HL-60/S4 (cell line): ENCODE measurements around the gene DEFB121.
"Not testable (repeated sequence)": the region's sequence is repeated elsewhere in the genome, so short reads cannot be mapped to it uniquely, and the experiment has no call there.

Experiments
- in situ Hi-C: fragments of 300-500 bp; cut with MboI; formaldehyde crosslinking; loops from 2 replicates; pipeline ENCODE4 v1.14.3; 2022; ENCODE audit warnings: low sequenced_read_pairs

Gene DEFB121, protein sequence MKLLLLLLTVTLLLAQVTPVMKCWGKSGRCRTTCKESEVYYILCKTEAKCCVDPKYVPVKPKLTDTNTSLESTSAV

DNA sequence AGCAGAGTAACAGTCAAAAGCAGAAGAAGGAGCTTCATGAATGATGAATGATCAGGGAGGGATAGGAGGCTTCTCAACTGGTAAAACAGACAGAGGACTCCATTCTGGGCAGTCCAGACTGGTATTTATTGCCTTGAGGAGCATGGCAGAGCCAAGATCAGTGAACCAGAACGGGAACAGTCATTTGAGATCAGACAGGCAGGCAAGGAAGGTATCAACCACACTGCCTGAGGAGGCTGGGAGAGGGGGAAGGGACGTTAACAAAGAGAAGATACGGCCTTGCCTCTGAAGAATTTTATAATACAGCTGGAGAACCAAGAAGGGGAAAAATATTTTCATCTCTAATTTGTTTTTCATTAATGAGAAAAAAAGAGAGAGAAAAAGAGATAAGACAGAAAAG is at the start of gene DEFB121:
Gene DEFB121 (minus strand): TSS at position 101 of the 400 bp plus-strand sequence. CDS start 63 bp downstream, at position 38.
- in situ Hi-C loops: no loop called here

DNA sequence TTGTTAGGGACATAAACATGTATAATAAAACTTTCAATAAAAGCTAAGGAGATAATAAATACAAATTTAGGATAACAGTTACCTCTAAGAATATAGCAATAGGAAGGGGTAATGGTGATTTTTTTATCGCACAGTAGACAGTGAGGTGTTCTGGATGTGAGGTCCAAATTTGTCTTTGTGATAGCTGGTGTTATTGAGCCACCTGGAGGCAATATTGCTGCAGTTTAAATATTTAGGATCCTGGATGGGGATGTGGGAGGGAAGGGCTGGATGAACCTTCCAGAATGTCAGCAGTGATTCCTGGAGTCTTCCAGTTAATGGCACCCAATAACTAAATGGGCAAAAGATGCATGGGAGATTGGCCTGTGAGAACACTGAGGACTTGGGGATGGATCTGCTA is 48.3 kb upstream of the DEFB121 start:
- in situ Hi-C loops: no loop called here

DNA sequence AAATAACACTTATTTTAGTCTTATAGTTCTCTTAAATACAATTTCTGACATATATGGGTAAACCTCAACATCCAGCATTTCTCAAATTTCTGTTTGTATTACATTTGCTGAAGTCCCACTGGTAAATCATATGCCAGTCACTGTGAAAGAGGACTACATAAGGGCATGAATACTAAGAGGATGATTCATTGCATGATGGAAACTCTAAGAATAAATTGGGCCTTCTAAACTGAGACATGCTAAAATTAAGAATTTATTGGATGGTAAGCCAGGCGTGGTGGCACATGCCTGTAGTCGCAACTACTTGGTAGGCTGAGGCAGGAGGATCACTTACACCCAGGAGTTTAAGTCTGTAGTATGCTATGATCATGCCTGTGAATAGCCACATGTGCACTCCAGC is 46.6 kb upstream of the DEFB121 start:
- in situ Hi-C loops: no loop called here

DNA sequence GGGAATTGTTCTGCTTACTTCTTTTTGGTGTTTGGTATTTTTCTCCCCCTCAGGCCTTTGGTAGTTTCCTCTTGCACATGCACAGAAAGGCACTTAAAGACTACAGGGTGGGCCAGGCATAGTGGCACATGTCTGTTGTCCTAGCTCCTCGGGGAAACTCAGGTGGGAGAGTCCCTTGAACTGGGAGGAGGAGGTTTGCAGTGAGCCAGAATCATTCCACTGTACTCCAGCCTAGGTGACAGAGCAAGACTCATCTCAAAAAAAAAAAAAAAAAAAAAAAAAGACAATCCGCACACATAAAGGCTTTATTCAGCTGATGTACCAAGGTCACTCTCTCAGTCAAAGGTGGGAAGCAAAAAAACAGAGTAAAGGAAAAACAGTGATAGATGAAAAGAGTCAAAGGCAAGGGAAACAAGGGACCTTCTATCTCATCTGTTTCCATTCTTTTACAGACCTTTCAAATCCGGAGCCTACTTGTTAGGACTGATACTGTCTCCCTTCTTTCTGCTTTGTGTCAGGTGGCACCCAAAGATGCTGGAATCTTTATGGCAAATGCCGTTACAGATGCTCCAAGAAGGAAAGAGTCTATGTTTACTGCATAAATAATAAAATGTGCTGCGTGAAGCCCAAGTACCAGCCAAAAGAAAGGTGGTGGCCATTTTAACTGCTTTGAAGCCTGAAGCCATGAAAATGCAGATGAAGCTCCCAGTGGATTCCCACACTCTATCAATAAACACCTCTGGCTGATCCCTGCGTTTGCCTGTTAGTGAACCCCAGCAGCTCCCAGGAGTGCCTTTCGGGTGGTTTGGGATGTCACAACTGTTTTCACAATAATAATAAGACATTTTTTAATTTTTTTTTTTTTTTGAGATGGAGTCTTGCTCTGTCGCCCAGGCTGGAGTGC is 43.7 kb upstream of the DEFB121 start:
- in situ Hi-C loops: no loop called here

DNA sequence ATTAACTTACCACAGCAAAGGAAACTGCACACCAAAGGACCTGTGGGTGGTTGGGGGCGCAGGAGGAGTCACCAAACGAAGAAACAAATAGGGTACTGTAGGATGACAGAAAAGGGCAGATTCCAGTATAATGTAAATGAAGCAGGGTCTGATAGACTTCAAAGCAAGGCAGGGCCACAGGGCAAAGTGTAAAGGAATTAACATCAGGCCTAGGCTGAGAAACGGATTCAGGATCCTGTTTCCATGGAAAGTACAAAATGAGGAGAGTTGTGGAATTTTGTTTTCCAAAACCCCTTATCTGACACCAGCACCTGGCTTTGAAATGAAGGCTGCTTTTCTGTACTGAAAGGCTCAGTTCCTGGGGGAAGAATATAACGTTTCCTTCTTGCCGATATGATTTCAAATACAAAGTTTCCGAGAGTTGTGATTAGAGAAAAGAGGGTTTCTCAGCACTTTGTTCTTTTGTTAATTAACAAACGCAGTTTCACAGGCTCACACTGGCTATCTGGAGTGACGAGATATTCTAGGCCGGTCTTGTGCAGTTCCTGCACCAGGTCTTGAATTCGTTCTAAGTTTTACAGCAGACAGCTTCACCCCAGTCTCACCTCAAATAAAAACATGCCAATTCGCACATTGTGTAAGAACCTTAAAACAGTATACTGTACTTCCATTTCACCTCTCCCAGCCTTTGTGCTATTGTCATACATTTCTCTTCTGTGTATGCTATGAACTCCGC is 40.2 kb upstream of the DEFB121 start:
- in situ Hi-C loops: no loop called here

DNA sequence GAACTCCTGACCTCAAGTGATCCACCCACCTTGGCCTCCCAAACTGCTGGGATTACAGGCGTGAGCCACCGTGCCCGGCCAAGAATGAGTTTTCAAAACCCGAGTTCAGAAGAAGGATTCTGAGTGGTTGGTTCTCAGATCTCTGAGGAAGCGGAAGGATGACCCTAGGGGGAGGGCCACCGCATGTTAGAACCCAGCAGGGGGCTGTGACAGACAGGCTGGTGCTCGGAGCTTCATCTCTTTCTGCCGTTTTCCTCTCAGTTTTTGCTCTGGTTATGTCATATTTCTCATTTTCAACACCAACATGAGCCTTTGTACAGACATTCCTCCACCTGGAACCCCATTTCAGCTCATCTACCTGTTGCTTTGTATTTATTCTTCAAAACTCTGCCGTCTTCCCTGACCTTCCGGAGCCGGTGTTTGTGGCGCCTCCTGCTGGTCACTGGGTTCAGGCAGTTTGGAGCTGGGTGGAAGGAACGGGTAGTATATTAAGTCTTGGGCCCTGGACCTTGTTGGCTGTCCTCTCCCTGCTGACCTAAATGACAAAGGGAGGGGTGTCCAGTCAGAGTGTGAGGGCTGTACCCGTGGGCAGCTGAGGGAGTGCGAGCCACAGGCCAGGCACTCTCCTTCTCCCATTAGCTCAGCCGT is 34.1 kb upstream of the DEFB121 start, which contains the start of gene DEFB123:
Gene DEFB123 (plus strand): TSS at position 621 of the 648 bp plus-strand sequence. CDS start 67 bp downstream, outside the sequence.
- in situ Hi-C loops: no loop called here

DNA sequence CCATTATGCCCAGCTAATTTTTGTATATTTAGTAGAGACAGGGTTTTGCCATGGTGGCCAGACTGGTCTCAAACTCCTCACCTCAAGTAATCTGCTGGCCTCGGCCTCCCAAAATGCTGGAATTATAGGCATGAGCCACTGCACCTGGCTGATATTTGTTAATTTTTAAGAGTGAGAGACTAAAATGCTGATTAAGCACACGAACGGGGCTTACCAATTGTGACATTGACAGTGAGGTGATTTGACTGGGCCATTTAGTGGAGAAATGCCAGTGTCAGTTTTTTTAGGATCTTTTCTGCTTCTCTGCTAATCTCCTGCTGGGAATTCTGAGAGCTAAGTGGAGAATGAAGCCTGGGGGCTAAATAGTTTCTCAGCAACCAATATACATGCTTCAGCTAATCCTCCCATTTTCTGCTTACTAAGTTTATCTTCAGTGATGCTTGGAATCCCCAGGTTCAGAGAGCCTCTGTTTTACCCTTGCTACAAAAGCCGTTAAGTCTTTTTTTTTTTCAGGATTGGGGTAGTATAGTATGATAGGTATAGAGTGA is 24.6 kb upstream of the DEFB121 start:
- in situ Hi-C loops: no loop called here

DNA sequence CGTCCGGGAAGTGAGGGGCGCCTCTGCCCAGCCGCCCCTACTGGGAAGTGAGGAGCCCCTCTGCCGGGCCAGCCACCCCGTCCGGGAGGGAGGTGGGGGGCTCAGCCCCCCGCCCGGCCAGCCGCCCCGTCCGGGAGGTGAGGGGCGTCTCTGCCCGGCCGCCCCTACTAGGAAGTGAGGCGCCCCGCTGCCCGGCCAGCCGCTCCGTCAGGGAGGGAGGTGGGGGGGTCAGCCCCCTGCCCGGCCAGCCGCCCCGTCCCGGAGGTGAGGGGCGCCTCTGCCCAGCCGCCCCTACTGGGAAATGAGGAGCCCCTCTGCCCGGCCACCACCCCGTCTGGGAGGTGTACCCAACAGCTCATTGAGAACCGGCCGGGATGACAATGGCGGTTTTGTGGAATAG is 21.6 kb upstream of the DEFB121 start:
- in situ Hi-C loops: not testable (repeated sequence)

DNA sequence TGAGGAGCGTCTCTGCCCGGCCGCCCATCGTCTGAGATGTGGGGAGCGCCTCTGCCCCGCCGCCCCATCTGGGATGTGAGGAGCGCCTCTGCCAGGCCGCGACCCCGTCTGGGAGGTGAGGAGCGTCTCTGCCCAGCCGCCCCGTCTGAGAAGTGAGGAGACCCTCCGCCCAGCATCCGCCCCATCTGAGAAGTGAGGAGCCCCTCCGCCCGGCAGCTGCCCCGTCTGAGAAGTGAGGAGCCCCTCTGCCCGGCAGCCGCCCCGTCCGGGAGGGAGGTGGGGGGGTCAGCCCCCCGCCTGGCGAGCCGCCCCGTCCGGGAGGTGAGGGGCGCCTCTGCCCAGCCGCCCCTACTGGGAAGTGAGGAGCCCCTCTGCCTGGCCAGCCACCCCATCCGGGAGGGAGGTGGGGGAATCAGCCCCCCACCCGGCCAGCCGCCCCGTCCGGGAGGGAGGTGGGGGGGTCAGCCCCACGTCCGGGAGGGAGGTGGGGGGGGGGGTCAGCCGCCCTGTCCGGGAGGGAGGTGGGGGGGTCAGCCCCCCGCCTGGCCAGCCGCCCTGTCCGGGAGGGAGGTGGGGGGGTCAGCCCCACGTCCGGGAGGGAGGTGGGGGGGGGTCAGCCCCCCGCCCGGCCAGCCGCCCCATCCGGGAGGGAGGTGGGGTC is 21.0 kb upstream of the DEFB121 start:
- in situ Hi-C loops: not testable (repeated sequence)

DNA sequence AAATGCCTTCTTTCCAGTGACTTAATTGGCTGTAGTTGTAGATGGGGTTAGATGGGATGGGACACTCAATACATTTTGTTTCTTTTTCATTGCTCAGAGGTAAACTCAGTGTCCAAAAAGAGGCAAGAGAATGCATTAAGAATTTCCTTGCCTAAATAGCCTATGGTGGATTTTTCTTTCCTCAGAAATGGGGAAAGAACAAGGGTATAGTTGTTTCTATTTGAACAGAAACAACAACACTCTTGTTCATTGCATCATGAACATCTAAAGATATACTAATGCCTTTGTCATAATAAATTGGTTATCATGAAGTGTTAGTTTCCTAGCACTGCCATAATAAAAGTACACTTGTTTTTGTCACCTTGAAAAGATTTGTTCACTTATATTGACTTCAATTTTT is 19.8 kb upstream of the DEFB121 start:
- in situ Hi-C loops: no loop called here

DNA sequence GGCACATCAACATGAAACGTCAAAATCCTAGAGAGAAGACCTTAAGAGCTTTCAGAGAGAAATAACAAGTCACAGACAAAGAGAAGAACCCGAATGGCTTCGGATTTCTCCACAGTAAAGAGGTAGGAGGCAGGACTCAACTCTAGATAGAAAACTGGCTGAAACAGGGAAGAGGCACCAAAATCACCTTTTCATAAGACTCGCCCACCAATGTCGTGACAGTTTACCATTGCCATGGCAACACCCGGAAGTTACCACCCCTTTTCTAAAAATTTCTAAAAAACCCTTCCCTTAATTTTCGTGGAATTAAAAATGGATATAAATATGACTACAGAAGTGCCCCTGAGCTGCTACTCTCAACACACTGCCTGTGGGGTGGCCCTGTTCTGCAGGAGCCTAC is 12.3 kb upstream of the DEFB121 start:
- in situ Hi-C loops: no loop called here

DNA sequence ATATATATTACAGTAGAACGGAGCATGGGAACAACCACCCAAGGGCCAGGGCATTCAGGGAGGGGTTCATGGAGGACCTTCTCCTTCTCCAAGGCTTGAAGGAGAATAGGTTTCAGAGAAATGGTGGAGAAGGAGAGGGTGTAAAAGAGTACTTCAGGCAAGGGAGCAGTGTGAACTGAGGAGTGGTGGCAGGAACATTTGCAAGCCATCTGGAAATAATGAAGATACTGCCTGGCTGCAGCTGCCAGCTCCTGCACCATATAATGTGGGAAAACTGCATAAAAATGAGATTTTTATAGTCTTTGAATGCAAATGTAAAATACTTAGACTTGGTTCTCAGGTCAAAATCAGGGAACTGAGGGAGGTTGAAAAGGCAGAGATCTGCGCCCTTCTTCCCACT is 9.6 kb upstream of the DEFB121 start:
- in situ Hi-C loops: no loop called here

DNA sequence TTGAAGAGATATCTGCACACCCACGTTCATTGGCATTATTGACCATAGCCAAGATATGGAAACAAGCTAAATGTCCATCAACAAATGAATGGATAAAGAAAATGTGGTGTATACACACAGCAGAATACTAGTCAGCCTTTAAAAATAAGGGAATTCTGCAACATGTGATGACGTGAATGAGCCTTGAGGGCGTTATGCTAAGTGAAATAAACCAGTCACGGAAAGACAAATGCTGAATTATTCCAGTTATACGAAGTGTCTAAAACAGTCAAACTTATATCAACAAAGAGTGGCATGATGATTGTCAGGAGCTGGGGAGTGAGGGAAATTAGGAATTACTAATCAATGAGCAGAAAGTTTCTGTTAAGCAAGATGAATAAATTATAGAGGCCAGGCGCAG is 8.4 kb upstream of the DEFB121 start:
- in situ Hi-C loops: no loop called here

DNA sequence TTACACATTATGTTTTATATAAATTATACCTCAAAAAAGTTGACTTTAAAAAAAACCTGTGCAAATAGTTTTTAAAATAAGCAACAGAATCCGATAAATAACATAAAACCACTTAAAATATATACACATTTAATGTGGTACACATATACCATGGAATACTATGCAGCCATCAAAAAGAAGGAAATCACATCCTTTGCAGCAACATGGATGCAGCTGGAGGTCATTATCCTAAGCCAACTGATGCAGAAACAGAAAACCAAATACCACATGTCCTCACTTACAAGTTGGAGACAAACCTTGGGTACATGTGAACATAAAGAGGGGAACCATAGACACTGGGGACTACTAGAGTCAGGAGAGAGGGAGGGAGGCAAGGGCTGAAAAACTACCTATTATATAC is 4.0 kb upstream of the DEFB121 start:
- in situ Hi-C loops: no loop called here

DNA sequence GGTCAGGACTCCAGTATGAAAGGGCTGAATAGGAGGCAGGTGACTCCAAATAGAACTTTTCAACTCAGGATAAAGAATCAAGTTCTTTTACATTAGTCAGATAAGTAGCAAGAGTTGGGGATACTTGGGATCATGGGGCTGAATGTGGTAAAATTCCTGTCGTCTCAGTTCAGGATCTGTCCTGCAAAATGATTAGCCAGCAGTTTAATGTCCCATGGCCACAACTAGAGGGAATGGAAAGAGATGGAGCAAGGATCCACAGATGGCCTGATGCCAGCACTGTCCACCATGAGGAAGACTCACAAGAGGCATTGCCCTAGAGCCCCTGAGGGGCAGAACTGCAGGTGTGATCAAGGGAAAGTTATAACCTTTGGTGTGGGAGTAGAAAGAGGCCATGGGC is 2.1 kb downstream of the DEFB121 start:
- in situ Hi-C loops: no loop called here

DNA sequence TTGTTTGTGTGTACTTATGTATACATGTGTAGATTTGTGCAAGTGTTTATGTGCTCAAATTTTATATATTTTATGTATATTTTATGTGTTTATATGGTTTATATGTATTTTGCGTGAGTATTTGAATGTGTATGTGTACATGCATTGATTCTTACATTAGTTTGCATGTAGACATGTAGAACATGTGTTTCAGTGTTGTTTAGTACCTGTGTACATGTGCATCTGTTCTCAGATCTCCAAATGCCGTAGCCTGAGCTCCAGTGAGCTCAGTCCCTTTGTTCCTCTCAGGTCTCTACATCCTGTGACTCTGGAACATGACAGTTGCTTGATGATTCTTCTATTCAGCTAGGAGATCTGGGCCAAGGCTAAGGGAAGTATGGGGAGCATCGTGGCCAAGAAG is 11.1 kb downstream of the DEFB121 start:
- in situ Hi-C loops: no loop called here

DNA sequence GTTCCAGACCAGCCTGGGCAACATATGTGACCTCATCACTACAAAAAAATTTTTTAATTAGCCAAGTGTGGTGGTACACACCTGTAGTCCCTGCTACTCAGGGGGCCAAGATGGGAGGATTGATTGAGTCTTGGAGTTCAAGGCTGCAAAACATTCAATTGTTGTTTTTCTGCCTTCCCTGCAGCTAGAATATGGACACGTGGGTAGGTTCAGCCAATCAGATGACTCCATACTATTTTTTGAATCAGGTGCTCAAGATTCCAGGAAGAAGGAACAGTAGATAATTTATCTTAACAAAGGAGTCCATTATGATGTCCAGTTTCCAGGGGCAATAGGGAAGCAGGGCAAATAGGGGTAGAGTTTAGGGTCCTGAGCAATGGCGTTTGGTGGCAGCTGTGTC is 13.2 kb downstream of the DEFB121 start:
- in situ Hi-C loops: no loop called here

DNA sequence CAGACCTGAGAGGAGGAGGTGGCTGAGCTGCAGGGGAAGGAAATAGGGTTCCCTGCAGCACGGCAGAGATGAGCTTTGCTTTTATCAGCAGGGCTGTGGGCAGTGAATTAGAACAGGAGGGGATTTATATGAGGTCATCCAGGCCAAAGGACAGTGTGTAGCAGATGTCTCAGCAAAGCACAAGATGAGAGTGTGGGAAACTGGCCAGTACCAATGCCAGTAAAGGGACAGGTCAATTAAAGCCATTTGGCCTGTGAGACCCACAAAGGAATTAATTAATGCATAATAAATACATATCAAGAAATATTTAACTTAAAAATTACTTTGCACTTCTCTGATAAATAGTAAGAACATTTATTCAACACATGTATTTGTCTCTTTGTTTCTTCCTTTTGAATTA is 15.5 kb downstream of the DEFB121 start, which contains the start of gene DEFB119:
Gene DEFB119 (minus strand): TSS at position 101 of the 400 bp plus-strand sequence. CDS start 107 bp downstream, outside the sequence.
- in situ Hi-C loops: no loop called here

DNA sequence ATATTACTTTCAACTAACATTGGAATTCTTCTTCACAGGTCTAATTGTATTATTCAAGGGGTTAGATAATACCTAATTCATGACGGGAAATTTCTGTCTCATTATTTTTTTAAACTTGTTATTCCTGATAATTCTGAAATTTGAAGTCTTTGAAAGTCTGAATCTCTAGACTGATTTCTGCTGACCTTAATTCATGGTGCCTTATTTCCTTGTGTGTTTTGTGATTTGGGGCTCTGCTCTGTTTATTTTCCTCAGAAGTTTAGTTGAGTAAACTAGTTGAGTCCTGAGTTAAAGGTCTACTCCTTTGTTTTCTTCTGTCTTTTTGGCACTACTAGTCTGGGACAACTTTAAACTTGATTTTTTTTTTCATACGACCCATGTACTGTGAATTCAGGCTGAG is 31.7 kb downstream of the DEFB121 start:
- in situ Hi-C loops: no loop called here

DNA sequence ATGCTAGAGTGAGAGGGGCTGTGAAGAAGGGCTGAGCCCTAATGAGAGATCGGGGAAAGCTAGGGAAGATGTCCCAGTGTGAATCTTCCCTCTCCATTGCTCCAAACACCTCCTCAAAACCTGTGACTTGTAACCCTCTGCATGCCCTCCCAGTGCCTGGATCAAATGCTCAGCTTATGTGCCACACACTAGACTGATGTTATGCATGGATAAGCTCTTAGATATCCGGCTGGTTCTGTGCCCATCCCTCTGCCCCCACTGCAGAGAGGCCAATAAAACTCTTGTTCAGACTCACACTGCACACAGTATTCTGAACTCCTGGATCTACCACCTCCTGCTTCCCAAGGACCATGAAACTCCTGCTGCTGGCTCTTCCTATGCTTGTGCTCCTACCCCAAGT is 37.7 kb downstream of the DEFB121 start, which contains the start of gene DEFB118:
Gene DEFB118 (plus strand): TSS at position 301 of the 400 bp plus-strand sequence. CDS start 50 bp downstream, at position 351.
- in situ Hi-C loops: no loop called here
